ENCODE measurements around the gene PLEKHF1. TPM values are rescaled to one million over a fixed set of nuclear protein-coding genes. Genes with fewer than 3 reads are reported as not detected.
A peak's percentile ranks its signal among the peaks of the same experiment; 100 is the strongest.

The PLEKHF1 gene
- total and polyA plus RNA-seq, 12 donors, result 7.0 to 47.9 (median 20.0) TPM

GRCh38 chr19:29663861-29664752, 1.2 kb upstream of the PLEKHF1 start:
- Histone ChIP-seq H3K4me1 (peaks cover 27 to 77% (median 50%) of the 10 kb centered on the region in 9 donors), H3K9me3 (no peaks in the 10 kb centered on the region), H3K27ac (peak overlapping the region in 9 of 10 donors; percentile 85 to 97 (median 91)), H3K27me3 (no peaks in the 10 kb centered on the region), H3K36me3 (peaks cover 0 to 5% (median 0%) of the 10 kb centered on the region in 9 donors), H3K4me3 (peak overlapping the region in 4 of 10 donors; percentile 88 to 97 (median 94))
- ATAC-seq (no peak), DNase-seq (no peak)
- intact Hi-C loops (cut with DNase I), result loop anchor here in 5 of 10 donors (2.0 to 10.0 kb wide), 4 partner anchors 17 to 53 kb away; partner anchors contain the start of gene C19orf12 (in 3 of the 5)
- 94 to 95% methylated on average over 19 of the region's 19 CpGs for WGBS, 2 donors
- TF ChIP-seq CTCF (IDR thresholded peaks at IDR 0.05), result no peak

GRCh38 chr19:29664753-29665214, 477 bp upstream of the PLEKHF1 start:
- DNase-seq (no peak), ATAC-seq (no peak)
- Histone ChIP-seq H3K27ac (peak overlapping the region; percentile 67 to 97 (median 90)), H3K9me3 (no peaks in the 10 kb centered on the region), H3K4me3 (peak overlapping the region in 9 of 10 donors; percentile 73 to 98 (median 93)), H3K27me3 (no peaks in the 10 kb centered on the region), H3K36me3 (peaks cover 0 to 5% (median 0%) of the 10 kb centered on the region in 9 donors), H3K4me1 (peaks cover 29 to 83% (median 57%) of the 10 kb centered on the region in 9 donors)
- peak in 6 of 9 donors; percentile 14 to 53 (median 36) for TF ChIP-seq CTCF (IDR thresholded peaks at IDR 0.05)
- 24 to 29% methylated on average over 22 of the region's 22 CpGs for WGBS, 2 donors
- intact Hi-C loops (cut with DNase I), result loop anchor here in 6 of 10 donors (1.0 to 10.0 kb wide), 8 partner anchors 18 to 58 kb away; partner anchors contain the start of genes C19orf12 (in 4 of the 6) and POP4 (in 2 of the 6)

GRCh38 chr19:29665826-29666577, 741 bp downstream of the PLEKHF1 start:
- no peaks in the 10 kb centered on the region for H3K9me3 ChIP-seq
- peak overlapping the region; percentile 62 to 98 (median 92) for H3K4me3 ChIP-seq
- peak overlapping the region; percentile 85 to 97 (median 91) for H3K27ac ChIP-seq
- TF ChIP-seq CTCF (IDR thresholded peaks at IDR 0.05), result no peak
- peaks cover 29 to 89% (median 61%) of the 10 kb centered on the region in 9 donors for H3K4me1 ChIP-seq
- whole genome bisulfite sequencing, 2 donors, result 1 to 3% methylated on average over 28 to 30 of the region's 30 CpGs
- DNase-seq (peak; percentile 58 to 76), ATAC-seq (peak; percentile 51 to 79 (median 66))
- H3K36me3 ChIP-seq, result peaks cover 0 to 8% (median 0%) of the 10 kb centered on the region in 9 donors
- no peaks in the 10 kb centered on the region for H3K27me3 ChIP-seq
- intact Hi-C loops (cut with DNase I), result loop anchor here in 6 of 10 donors (1.0 to 10.0 kb wide), 8 partner anchors 19 to 60 kb away; partner anchors contain the start of genes C19orf12 (in 4 of the 6) and POP4 (in 2 of the 6)
